ENCODE measurements around the gene SEMA6B.

The SEMA6B gene

DNA sequence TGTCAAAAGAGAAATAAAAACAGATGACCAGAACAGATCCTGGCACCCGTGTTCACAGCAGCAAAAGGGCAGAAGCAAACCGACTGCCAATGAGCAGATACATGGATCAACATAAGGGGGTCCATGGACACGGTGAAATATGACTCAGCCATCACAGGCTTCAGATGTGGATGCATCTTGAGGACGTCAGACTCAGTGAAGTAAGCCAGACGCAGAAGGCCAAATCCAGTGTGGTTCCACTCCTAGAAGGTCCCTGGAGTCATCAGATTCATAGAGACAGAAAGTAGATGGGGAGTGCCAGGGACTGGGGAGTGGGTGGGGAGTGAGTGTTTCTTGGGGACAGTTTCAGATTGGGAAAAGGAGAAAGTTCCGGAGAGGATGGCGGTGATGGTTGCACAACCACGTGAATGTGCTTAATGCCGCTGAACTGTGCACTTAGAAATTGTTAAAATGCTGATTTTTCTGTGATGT lies 28.8 kb upstream of the SEMA6B start:
- no peak for DNase-seq

DNA sequence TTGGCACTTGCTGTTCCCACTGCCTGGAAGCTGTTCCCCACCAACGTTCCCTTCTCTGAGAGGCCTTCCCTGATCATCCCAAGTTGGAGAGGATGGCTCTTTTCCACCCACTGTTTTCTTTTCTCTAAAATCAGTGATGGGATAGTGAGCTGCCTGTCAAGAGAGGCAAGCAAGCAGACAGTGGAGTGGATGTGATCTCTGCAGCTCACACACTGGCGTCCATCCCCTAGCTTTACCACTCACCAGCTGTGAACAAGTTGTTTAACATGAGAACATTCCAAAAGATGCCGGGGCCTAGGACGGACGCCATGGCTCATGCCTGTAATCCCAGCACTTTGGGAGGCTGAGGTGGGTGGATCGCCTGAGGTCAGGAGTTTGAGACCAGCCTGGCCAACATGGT lies 28.0 kb upstream of the SEMA6B start:
- DNase-seq = no peak

DNA sequence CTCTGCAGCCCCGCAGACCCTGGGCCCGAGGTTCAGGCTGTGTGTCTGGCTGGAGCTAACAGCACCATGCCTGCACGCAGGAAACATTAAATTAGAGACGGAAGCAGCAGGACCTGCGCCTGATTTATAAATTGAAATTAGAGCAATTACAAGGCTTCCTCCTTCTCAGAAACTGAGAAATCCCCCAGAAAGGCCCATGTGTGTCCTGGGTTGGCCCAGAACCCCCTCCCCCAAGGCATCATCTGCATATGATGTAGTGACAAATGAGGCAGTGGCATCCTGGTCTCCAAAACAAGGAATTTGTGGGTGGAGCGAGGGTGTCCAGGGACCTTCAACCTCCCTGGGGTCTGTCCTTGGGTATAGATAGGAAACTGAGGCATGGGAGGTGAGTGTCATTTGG lies 27.2 kb upstream of the SEMA6B start:
- DNase-seq = no peak

DNA sequence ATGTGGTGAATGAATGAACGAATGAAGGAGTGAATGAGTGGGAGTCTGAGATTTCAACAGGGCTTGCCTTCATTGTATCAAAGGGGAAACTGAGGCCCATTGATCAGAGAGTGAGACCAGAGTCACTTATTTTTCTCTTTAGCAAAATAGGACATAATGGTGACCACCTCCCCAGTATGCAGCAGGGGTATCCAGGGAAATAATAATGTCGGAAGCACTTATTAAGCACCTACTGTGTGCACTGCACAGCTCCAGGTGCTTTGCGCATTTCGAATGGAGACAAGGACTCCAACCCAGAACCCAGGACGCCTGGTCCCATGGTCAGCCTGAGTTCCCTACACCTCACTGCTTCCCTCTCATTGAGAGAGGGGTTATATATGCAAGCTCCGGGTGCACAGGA lies 26.8 kb upstream of the SEMA6B start:
- no peak for DNase-seq

DNA sequence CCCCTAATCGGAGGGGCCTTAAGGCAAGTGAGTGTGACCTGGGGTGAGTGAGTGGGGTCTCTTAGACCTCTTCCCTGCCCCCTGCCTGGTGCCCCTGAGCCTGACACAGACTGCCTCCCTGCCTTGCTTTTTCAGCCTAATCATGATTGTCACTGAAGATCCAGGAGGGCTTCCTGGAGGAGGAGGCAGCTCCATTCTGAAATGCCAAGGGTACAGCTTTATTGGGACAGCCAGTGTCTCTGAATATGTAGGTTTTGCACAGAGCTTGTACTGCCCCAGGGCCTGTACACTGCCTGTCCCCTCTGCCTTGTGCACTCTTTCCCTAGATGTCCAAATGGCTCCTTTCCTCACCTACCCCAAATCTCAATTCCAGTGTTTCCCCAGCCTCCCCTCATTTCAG lies 26.1 kb upstream of the SEMA6B start:
- no peak for DNase-seq

DNA sequence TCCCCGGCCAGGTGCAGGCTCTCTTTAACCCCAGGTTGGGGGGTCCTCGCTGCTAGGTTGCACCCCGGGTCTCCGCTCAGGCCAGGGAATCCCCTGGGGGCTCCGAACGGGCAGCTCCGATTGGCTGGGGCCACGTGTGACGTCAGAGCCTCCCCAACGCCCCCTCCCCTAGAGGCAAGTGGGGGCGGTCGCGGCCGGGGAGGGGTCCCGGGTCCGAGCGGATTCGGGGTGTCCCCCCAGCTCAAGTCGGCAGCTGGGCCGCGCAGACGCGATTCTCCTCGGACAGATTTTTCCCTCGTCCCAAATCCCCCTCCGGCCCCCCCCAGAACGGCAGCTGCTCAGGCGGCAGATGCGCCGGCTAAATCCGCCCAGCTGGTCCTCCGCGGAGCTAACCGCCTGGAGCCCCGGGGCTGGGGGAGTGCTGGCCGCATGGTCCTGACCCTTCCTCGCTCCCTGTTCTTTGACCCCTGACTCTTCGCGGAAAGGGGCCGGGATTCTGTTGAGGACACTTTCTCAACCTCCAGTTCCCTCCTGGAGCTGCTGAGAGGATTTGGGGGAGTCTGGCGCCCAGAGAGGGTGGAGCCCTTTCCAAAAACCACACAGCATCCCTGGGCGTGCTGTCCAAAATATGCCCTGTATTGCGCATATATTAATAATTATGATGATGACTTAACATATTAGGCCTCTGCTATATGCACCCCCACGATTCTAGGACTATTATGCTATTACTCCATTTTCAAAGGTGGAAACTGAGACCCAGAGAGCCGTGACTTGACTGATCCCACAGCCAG lies 25.4 kb upstream of the SEMA6B start:
- DNase-seq = no peak

DNA sequence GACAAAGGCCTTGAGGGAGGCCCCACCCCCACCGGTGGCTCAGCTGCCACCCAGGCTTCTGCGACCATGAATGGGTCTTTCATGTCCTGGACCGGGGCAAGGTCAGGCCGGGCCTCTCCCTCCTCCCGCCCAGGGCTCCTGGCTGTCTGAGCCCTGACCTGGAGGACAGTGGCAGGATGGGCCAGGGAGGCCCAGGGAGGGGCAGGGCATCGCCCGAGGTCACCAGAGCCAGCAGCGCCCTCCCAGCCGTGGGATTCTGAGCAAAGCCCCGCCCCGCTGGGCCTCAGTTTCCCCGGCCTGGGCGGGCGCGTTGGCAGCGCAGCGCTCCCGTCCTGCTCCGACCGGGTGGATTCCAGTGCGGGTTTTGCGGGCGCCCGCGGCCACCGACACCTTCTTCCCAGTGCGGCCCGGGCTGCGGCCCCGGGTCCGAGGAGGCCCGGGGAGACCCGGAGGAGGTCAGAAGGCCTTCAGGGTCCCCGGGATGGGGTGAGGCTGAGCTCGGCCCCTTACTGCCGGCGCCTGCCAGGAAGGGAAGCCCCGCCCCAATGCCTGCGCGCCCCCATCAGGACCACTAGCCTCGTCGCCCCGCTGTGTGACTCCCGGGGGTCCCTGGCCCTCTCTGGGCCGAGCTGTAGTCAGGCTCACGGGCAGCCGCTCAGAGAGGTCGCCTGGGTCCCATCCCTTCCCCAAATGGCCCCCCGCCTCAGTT lies 24.6 kb upstream of the SEMA6B start:
- DNase-seq = no peak

DNA sequence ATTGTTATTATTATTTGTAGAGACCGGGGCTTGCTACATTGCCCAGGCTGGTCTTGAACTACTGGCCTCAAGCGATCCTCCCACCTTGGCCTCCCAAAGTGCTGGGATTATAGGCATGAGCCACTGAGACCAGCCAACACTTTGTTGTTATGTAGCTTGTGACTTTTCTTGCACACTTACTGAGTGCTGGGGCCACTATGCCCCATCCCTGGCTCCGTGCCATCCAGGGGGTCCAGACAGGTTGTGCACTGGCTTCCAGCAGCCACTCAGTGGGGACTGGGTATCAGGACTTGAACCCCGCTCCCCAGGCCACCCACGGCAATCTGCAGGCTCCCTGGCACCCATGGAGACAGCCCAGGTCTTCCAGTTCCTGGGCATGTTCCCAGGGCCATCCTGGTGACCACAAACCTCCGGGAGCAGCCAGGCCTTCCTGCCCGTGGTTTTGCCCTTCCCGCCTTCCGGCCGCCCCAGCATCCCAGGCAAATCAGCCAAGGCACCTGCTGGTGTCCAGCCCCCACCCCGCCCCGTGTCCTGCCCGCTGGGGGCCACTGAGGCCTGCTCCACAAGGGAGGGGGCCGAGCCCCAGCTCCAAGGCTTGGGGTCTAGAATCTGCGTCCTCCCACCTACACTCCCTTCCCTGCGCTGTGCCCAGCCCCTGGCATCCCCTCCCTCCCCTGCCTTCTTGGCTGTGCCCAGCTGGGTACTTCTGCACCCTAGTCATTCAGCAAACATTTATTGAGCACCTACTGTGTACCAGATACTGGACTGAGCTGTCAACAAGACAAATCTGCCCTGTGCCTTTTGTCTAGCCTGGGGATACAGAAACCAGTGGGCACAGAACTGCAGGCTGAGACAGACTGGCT lies 23.7 kb upstream of the SEMA6B start:
- DNase-seq = no peak

DNA sequence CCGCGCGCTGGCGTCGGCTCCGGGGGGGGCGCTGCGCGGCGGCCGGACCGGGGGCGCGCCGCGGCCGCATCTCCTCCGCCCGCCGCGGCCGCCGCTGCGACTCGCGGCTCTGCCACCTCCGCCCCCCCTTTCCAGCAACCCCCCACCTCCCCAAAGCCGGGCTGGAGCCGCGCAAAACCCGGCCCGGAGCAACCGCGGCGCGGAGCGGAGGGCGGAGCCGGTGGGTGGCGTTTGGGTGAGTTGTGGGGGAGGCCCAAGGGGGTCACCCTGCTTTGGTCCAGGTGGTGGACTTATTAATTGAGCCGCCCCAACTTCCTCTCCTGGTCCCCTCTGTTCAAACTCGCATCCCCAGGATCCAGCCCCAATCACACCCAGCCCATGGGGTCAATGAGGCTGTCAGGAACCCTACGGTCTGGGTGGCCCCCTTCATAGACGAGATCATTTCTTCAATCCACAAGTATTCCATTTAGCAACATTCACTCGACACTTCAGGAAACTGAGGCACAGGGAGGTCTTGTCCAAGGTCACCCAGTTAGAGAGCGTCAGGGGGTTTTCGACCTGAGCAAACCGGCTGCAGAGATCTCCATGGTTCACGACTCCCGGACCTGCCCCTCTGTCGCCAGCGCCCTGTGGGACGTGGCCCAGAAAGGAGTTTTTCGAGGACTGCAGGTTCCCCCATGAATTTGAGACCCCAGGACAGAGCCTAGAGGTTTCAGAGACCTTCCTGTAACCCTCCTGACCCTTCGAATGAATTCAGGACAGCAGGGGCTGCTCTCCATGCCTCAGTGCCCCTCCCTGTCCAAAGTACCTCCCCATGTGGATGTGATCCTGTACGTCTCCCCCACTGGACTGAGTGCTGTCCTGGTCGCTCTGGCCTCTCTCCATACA lies 22.4 kb upstream of the SEMA6B start:
- DNase-seq = no peak

DNA sequence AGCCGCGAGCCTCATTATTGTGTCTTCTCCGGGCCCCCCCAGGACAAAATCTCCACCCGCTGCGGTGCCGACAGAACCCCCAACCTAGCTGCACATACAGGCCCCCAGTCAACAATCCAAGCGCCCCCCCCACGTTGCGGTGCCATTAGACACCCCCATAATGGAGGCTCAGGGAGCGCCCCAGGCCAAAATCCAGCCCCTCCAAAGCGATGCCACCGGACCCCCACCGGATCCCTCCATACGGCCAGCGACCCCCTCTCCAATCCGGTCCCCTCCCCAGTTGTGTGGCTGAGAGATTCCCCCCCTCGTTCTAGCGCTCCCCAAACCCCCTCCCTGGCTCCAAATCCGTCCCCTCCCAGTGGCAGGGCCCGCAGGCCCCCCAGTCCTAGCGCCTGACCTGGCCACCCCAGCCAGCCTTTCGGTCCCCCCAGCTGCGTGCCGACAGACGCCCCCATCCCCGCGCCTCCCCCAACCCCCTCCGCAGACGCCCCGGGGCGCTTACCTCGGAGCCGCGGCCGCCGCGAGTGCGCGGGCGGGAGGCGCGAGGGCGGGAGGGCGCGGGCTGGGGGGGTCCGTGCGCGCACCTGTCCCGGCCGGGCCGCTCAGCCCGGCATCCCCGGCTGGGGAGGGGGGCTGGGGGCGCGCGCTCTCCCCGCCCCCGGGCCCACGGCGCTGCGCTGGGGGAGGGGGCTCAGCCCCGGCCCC lies 21.6 kb upstream of the SEMA6B start:
- no peak for DNase-seq

DNA sequence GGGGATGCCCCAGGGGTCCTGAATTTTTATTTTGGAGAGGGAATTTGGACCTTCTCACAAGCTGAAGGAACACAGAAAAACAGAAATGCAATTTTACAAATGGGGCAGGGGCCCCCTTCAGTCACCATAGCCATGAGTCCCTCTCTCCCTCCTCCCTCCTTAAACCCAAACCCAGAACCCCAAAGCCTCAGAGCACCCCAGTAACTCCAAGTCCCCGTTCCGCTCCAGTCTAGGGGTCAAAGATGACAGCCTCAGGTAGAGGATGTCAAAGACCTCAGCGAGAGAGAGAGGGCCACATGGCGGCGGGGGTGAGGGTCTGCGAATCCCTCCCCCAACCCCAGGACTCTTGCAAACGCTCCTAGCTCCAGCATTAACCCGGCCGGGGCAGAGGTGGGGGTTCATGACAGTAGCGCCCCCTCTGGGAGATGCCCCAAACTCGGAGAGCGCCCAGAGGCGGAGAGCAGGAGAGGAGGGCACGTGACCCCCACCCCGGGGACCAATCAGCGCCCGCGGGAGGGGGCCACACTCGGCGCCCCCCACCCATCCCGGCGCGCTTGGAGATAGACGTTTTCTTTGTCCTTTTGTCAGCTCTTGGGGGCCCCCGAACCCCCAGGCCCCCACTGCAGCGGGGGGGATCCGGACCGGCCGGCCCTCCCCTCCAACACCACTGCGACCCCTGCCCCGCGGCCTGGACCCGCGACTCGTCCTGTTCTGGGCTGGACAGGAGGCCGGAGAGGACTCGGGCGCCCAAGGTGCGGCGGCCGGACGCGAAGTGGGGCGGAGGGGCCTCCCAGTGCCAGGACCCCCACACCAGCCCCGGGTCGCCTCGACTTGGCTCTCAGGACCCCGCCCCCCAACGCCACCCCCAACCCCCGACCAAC lies 20.8 kb upstream of the SEMA6B start:
- DNase-seq = no peak

DNA sequence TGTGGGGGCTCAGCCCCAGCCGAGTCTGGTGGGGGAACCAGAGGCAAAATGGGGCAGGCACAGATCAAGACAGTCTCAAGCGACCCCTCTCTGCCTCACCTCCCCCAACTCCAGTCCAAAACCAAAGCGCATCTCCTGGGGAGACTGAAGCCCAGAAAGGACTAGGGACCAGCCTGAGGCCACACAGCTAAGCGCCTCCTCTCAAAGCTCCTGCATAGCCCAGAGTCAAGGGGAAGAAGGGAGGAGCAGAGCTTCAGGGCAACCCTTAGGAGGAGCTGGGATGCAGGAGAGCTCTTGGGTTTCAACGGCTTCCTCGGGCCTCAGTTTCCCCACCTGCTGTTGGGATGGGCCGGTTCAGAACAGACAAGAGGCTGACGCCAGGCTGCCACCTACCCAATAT lies 19.9 kb upstream of the SEMA6B start:
- DNase-seq = no peak

DNA sequence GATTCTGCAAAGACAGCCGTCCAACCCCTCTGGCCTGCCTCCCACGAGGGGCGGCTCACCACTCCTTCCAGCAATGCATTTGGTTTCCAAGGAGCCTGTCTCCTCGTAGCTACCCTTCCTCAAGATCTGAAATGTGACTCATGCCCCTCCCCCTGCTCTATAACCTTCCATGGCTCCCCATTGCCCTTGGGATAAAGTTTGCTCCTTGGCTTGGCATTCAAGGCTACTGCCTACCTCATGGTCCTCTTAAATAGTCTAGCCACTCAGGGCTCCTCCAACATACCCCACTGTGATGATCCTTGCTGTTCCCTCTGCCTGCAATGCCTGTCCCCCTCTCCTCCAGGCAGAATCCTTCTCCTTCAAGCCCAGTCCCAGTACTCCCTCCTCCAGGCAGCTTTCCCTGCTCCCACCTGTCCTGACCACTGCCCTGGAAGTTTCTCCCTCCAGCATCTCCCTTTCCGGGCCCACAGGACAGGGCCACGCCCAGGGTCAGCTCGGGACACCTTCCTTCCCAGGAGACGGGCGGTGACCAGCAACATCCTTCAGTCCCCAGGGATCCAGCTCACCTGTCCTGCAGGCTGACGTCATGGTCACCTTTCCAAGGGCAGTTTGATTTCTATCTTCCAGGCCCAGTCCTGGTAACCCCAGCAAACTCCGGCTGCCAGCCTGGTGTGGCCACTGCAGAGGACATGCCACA lies 19.2 kb upstream of the SEMA6B start:
- no peak for DNase-seq

DNA sequence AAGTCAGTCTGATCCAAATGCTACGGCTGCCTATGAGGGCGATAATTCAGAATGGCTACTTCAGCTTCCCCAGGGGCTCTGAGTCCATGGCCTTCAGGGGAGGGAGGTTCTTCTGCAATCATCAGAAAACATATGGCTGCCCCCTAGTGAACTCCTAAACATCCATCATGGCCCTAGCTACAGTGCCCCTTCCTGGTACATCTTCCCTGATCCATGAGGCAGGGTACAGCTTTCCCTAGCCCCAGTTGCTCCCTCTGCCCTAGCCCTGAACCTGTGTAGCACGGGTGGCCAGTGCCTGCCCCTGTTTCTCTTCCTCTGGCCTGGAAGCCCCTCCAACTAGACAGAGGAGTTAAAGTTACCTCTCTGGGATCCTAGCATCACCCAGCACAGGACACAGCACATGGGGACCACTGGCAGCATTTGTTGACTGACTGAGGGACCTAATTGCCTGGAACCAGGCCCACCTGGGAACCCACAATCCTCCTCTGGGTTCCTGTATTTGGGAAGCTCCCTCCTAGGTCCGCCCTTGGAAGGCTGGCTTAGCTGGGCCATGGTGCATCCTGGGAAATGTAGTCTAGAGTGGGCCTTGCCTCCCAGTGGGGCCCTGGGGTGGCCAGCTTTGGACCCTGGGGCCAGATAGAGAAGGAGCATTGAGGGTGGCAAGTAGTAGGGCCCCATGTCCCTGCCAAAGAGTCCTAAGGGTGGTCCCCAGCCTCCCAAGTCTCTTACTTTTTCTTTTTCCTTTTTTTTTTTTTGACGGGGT lies 17.7 kb upstream of the SEMA6B start:
- no peak for DNase-seq

DNA sequence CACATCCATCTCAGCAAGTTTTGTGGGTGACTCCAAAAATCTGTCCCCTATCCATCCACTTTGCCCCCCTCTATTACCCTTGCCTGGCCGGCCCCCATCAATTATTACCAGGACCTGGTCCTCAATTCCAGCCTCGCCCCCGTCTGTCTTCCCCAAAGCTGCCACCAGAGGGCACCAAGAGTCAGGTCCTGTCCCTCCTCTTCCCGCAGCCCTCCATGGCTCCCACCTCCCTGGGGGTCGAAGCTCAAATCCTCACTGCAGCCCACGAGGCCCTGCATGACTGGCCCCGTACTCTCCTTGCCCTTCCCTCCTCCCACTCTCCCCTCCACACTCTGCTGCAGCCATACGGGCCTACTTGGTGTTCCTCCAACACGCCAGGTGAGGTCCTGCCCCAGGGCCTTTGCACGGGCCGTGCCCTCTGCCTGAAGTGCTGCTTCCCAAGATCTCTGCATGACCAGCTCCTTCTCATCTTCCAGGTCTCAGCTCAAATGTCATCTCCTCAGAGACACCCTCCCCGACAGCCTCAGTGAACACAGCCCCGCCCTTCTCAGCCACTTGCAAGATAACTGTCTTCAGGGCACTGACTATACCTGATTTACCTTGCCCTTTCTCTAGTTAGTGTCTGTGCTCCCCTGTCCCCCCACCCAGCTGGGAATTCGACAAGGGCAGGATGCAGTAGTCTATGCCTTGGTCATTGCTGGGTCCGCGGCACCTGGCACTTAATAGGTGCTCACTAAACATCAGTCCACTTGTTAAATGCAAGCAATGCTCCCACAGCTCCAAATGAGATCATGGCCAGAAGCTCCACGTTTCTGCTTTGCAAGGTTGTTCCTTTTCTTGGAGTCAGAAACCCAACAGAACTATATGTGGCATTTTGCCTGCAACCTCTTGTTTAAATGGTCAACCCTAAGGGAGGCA lies 16.8 kb upstream of the SEMA6B start:
- peak; percentile 57 for DNase-seq

DNA sequence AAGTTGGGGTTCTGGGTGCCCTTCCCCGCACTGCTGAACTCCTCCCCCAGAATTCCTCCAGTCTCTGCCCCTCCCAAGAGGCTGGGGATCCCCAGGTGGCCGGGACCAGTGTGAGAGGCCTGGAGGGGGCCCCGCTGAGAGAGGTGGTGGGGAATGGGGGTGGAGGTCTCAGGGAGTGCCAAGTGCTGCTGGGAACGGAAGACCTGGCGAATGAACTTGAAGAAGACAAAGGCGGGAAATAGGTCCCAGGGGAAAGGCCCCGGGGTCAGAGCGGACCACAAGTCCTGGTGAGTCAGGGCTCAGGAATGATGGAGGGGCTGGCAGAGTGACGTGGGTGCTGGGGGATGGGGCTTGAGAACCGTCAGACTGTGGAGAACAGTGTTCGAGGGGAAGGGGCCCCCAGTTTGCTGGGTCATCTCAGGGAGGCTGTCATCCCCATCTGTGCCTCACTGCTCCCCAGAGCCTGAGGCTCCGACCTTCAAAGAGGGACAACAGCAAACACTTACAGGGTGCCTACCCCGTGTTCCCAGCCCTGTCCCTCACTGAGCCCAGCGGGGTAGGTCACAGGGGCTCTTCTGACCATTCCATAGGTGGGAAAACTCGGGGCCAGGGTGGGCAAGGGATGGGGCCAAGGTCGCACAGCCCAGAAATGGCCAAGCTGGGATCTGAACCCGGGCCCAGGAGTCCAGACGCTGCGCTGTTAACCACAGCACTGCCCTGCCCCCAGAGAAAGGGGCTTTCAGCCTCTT lies 16.0 kb upstream of the SEMA6B start:
- DNase-seq = peak; percentile 31

DNA sequence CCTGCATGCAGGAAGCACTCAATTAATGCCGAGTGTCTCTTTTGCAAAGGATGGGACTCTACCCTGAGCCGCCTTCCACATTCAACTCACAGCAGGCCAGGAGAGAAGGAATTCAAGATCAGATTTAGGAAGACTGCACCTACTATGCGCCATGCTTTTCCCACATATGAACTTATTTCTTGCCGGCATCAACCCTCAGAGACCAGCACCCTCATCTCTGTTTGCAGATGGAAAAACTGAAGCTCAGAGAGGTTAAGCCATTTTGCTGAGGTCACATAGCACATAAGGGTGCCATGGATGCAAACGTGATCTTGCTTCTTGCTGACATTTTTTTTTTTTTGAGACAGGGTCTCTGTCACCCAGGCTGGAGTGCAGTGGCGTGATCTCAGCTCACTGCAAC lies 14.2 kb upstream of the SEMA6B start:
- DNase-seq = no peak

All from CD4-positive, alpha-beta T cell treated with Interleukin-15 for 1 hour (primary cell).